HepG2 (cell line): ENCODE data around the gene LYSMD1. TPM values are rescaled to one million over a fixed set of nuclear protein-coding genes. Genes with fewer than 3 reads are reported as not detected.
A peak's percentile ranks its signal among the peaks of the same experiment; 100 is the strongest.

Experiments
- EEA1 ChIP-seq: sonication (generic); formaldehyde crosslinking; IDR thresholded peaks from 2 replicates; pipeline ENCODE4 v1.5.1; 2020; ENCODE audit warnings: mild to moderate bottlenecking, missing genetic modification reagents, borderline replicate concordance
- MED1 ChIP-seq: sonication (generic); formaldehyde crosslinking; IDR thresholded peaks from 2 replicates; pipeline ENCODE4 v1.4.0; 2020; ENCODE audit warnings: missing genetic modification reagents
- NPAS2 ChIP-seq: sonication (generic); formaldehyde crosslinking; IDR thresholded peaks from 2 replicates; pipeline ENCODE4 v1.8.0; 2022; ENCODE audit warnings: mild to moderate bottlenecking, missing genetic modification reagents, borderline replicate concordance
- PHF5A ChIP-seq: IDR thresholded peaks from one replicate; pipeline ENCODE4 v1.6.1; 2018; ENCODE audit warnings: low read depth, missing genetic modification reagents; ENCODE audit not compliant: unreplicated experiment
- RARA ChIP-seq: IDR thresholded peaks from 2 replicates; pipeline ENCODE4 v1.6.1; 2016; ENCODE audit warnings: missing genetic modification reagents, missing compliant biosample characterization
- SNAPC4 ChIP-seq: sonication (generic); formaldehyde crosslinking; IDR thresholded peaks from 2 replicates; pipeline ENCODE4 v1.4.0; 2020; ENCODE audit warnings: mild to moderate bottlenecking, missing genetic modification reagents
- SSRP1 ChIP-seq: IDR thresholded peaks from 2 replicates; pipeline ENCODE4 v1.6.1; 2016; ENCODE audit warnings: control low read depth
- TARDBP ChIP-seq: sonication (generic); formaldehyde crosslinking; IDR thresholded peaks from 2 replicates; pipeline ENCODE4 v1.8.0; 2022; ENCODE audit warnings: mild to moderate bottlenecking, missing genetic modification reagents
- YY1 ChIP-seq: IDR thresholded peaks from 2 replicates; pipeline ENCODE4 v1.6.1; 2011; ENCODE audit warnings: low read length, low read depth, moderate library complexity, mild to moderate bottlenecking; ENCODE audit not compliant: insufficient read depth, insufficient replicate concordance
- ZBTB20 ChIP-seq: sonication (generic); formaldehyde crosslinking; IDR thresholded peaks from 2 replicates; pipeline ENCODE4 v1.8.1; 2023; ENCODE audit warnings: missing genetic modification reagents, low read depth, mild to moderate bottlenecking, borderline replicate concordance
- ZNF33B ChIP-seq: sonication (generic); formaldehyde crosslinking; IDR thresholded peaks from 2 replicates; pipeline ENCODE4 v1.5.1; 2020; ENCODE audit warnings: mild to moderate bottlenecking, missing genetic modification reagents
- ZNF572 ChIP-seq: sonication (generic); formaldehyde crosslinking; IDR thresholded peaks from 2 replicates; pipeline ENCODE4 v1.5.1; 2020; ENCODE audit warnings: mild to moderate bottlenecking, missing genetic modification reagents
- ZNF737 ChIP-seq: sonication (generic); formaldehyde crosslinking; IDR thresholded peaks from 2 replicates; pipeline ENCODE4 v1.5.0; 2020; ENCODE audit warnings: missing genetic modification reagents, mild to moderate bottlenecking, borderline replicate concordance
- ZNF782 ChIP-seq: sonication (generic); formaldehyde crosslinking; IDR thresholded peaks from 2 replicates; pipeline ENCODE4 v1.4.0; 2020; ENCODE audit warnings: missing genetic modification reagents, mild to moderate bottlenecking, borderline replicate concordance
- ZZZ3 ChIP-seq: sonication (generic); formaldehyde crosslinking; IDR thresholded peaks from 2 replicates; pipeline ENCODE4 v1.4.0; 2020; ENCODE audit warnings: missing genetic modification reagents, mild to moderate bottlenecking, borderline replicate concordance
- polyA plus RNA-seq, 8 experiments: library from polyadenylated mRNA; depleted of rRNA in 3 of 8; stranded (reverse) in 7 of 8; unstranded in 1 of 8; fragments of >200 nt; fragmentation: Illumina TruSeq in 4 of 8; extraction: Trizol in 4 of 8; gene quantifications; 2 replicates each; pipeline versions ENCODE4 v1.2.1 to v1.2.3, GENCODE V29; 2011 to 2016; ENCODE audit warnings: low read depth in 4 of 8, missing spikeins in 1 of 8, mixed read lengths in 1 of 8; ENCODE audit not compliant: insufficient read depth in 1 of 8
- total RNA-seq, 5 experiments: library from RNA; depleted of rRNA; stranded (reverse); fragments of >200 nt; fragmentation: Illumina TruSeq; extraction: Trizol; gene quantifications; 2 replicates each; pipeline ENCODE4 v1.2.3, GENCODE V29; 2016; ENCODE audit warnings: low read depth in 1 of 5
- TF ChIP-seq, protein P1 (sequence below): sonication (generic); formaldehyde crosslinking; IDR thresholded peaks from 2 replicates; pipeline ENCODE4 v1.4.0; 2020; ENCODE audit warnings: mild to moderate bottlenecking, missing genetic modification reagents
- TF ChIP-seq, protein P2 (sequence below): sonication (generic); formaldehyde crosslinking; conservative IDR thresholded peaks from 2 replicates; pipeline ENCODE4 v1.8.0; 2022; ENCODE audit warnings: missing genetic modification reagents
- TF ChIP-seq, protein P3 (sequence below): sonication (generic); formaldehyde crosslinking; IDR thresholded peaks from 2 replicates; pipeline ENCODE4 v1.4.0; 2020; ENCODE audit warnings: missing genetic modification reagents

The LYSMD1 gene
- total and polyA plus RNA-seq, 2 of the 13 experiments (the other 11 are each of a cell fraction or from before 2014, with no cell fraction given), result 3.8 to 4.8 TPM

GRCh38 chr1:151147132-151147503, 18.6 kb downstream of the LYSMD1 start (continued):
- no peak for TF ChIP-seq SNAPC4 (CRISPR knock-in tag)
- TF ChIP-seq EEA1, result no peak
- 0 out of 2 replicates have a peak, but pooled peaks have one; percentile 29 for TF ChIP-seq ZNF782 (CRISPR knock-in tag)
- TF ChIP-seq PHF5A (CRISPR knock-in tag), result peak; percentile 15
- 0 out of 2 replicates have a peak, but pooled peaks have one; percentile 59 for TF ChIP-seq ZZZ3 (CRISPR knock-in tag)
- TF ChIP-seq, protein P1, sequence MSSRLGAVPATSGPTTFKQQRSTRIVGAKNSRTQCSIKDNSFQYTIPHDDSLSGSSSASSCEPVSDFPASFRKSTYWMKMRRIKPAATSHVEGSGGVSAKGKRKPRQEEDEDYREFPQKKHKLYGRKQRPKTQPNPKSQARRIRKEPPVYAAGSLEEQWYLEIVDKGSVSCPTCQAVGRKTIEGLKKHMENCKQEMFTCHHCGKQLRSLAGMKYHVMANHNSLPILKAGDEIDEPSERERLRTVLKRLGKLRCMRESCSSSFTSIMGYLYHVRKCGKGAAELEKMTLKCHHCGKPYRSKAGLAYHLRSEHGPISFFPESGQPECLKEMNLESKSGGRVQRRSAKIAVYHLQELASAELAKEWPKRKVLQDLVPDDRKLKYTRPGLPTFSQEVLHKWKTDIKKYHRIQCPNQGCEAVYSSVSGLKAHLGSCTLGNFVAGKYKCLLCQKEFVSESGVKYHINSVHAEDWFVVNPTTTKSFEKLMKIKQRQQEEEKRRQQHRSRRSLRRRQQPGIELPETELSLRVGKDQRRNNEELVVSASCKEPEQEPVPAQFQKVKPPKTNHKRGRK, result 0 out of 2 replicates have a peak, but pooled peaks have one; percentile 24
- no peak for TF ChIP-seq TARDBP (CRISPR knock-in tag)
- no peak for TF ChIP-seq YY1
- no peak for TF ChIP-seq RARA (CRISPR knock-in tag)
- 0 out of 2 replicates have a peak, but pooled peaks have one; percentile 13 for TF ChIP-seq ZNF572 (CRISPR knock-in tag)
- TF ChIP-seq ZBTB20 (CRISPR knock-in tag), result 0 out of 2 replicates have a peak, but pooled peaks have one; percentile 6
- no peak for TF ChIP-seq ZNF33B (CRISPR knock-in tag)
- no peak for TF ChIP-seq ZNF737 (CRISPR knock-in tag)
- TF ChIP-seq, protein P2, sequence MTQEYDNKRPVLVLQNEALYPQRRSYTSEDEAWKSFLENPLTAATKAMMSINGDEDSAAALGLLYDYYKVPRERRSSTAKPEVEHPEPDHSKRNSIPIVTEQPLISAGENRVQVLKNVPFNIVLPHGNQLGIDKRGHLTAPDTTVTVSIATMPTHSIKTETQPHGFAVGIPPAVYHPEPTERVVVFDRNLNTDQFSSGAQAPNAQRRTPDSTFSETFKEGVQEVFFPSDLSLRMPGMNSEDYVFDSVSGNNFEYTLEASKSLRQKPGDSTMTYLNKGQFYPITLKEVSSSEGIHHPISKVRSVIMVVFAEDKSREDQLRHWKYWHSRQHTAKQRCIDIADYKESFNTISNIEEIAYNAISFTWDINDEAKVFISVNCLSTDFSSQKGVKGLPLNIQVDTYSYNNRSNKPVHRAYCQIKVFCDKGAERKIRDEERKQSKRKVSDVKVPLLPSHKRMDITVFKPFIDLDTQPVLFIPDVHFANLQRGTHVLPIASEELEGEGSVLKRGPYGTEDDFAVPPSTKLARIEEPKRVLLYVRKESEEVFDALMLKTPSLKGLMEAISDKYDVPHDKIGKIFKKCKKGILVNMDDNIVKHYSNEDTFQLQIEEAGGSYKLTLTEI (CRISPR knock-in tag), result no peak
- TF ChIP-seq MED1 (CRISPR knock-in tag), result 0 out of 2 replicates have a peak, but pooled peaks have one; percentile 0
- peak; percentile 37; the same call in 1 of the 2 replicates for TF ChIP-seq SSRP1 (CRISPR knock-in tag)
- no peak for TF ChIP-seq NPAS2
- TF ChIP-seq, protein P3, sequence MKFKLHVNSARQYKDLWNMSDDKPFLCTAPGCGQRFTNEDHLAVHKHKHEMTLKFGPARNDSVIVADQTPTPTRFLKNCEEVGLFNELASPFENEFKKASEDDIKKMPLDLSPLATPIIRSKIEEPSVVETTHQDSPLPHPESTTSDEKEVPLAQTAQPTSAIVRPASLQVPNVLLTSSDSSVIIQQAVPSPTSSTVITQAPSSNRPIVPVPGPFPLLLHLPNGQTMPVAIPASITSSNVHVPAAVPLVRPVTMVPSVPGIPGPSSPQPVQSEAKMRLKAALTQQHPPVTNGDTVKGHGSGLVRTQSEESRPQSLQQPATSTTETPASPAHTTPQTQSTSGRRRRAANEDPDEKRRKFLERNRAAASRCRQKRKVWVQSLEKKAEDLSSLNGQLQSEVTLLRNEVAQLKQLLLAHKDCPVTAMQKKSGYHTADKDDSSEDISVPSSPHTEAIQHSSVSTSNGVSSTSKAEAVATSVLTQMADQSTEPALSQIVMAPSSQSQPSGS (CRISPR knock-in tag), result no peak
